Peyer's patch (tissue), 4 donors: ENCODE data around the gene HPCAL1.

Experiments
- POLR2A ChIP-seq, 2 donors: fragments of 450-650 bp; IDR thresholded peaks; one replicate each; pipeline ENCODE4 v1.5.1; 2017; ENCODE audit warnings: antibody characterized with exemption in 2 of 2, mild to moderate bottlenecking in 2 of 2, moderate library complexity in 2 of 2
- TF ChIP-seq, protein P1 (sequence below), 6 experiments: fragments of 450-650 bp in 4 of 6; fragments of 200-600 bp in 2 of 6; sonication (generic) in 1 of 6; IDR thresholded peaks; one replicate each; pipeline ENCODE4 v1.5.1; 2017 to 2019; ENCODE audit warnings: antibody characterized with exemption in 6 of 6, mild to moderate bottlenecking in 3 of 6, moderate library complexity in 1 of 6

GRCh38 chr2:10383960-10384734 lies 81.4 kb downstream of the HPCAL1 start:
- no peak for TF ChIP-seq POLR2A (IDR thresholded peaks at IDR 0.05)
- TF ChIP-seq, protein P1, sequence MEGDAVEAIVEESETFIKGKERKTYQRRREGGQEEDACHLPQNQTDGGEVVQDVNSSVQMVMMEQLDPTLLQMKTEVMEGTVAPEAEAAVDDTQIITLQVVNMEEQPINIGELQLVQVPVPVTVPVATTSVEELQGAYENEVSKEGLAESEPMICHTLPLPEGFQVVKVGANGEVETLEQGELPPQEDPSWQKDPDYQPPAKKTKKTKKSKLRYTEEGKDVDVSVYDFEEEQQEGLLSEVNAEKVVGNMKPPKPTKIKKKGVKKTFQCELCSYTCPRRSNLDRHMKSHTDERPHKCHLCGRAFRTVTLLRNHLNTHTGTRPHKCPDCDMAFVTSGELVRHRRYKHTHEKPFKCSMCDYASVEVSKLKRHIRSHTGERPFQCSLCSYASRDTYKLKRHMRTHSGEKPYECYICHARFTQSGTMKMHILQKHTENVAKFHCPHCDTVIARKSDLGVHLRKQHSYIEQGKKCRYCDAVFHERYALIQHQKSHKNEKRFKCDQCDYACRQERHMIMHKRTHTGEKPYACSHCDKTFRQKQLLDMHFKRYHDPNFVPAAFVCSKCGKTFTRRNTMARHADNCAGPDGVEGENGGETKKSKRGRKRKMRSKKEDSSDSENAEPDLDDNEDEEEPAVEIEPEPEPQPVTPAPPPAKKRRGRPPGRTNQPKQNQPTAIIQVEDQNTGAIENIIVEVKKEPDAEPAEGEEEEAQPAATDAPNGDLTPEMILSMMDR (IDR thresholded peaks at IDR 0.05) = no peak
